ES-I3 (cell line): ENCODE measurements around the gene IL1RL1.

Source experiments
- H3K36me3 ChIP-seq: 2 replicates; pipeline ENCODE4 v1.6.1; 2013; ENCODE audit warnings: mild to moderate bottlenecking, low read length, control low read depth, moderate library complexity; ENCODE audit not compliant: insufficient read depth
- H3K4me1 ChIP-seq: 2 replicates; pipeline ENCODE4 v1.6.1; 2013; ENCODE audit warnings: mild to moderate bottlenecking, control low read depth, low read length; ENCODE audit not compliant: insufficient read depth
- H3K9ac ChIP-seq: 2 replicates; pipeline ENCODE4 v1.6.1; 2013; ENCODE audit warnings: low read depth, mild to moderate bottlenecking, low read length, moderate library complexity
- H3K9me3 ChIP-seq: 2 replicates; pipeline ENCODE4 v1.6.1; 2013; ENCODE audit warnings: mild to moderate bottlenecking, low read length, moderate library complexity; ENCODE audit not compliant: control insufficient read depth, insufficient read depth

Gene IL1RL1

GRCh38 chr2:102282678-102283091, 28.7 kb upstream of the IL1RL1 start:
- H3K36me3 ChIP-seq, result no peaks in the 10 kb centered on the region
- H3K9ac ChIP-seq, result no peak overlapping the region
- H3K4me1 ChIP-seq, result no peaks in the 10 kb centered on the region
- H3K9me3 ChIP-seq, result no peaks in the 10 kb centered on the region

GRCh38 chr2:102283996-102284395, 27.4 kb upstream of the IL1RL1 start:
- Histone ChIP-seq H3K36me3 (no peaks in the 10 kb centered on the region), H3K9me3 (no peaks in the 10 kb centered on the region), H3K4me1 (no peaks in the 10 kb centered on the region), H3K9ac (no peak overlapping the region)

GRCh38 chr2:102284611-102285010, 26.8 kb upstream of the IL1RL1 start:
- Histone ChIP-seq H3K9ac (no peak overlapping the region), H3K4me1 (no peaks in the 10 kb centered on the region), H3K9me3 (no peaks in the 10 kb centered on the region), H3K36me3 (no peaks in the 10 kb centered on the region)

GRCh38 chr2:102285368-102285767, 26.0 kb upstream of the IL1RL1 start:
- Histone ChIP-seq H3K4me1 (no peaks in the 10 kb centered on the region), H3K36me3 (no peaks in the 10 kb centered on the region), H3K9ac (no peak overlapping the region), H3K9me3 (no peaks in the 10 kb centered on the region)

- Histone ChIP-seq H3K9me3 (no peaks in the 10 kb centered on the region), H3K9ac (no peak overlapping the region), H3K36me3 (no peaks in the 10 kb centered on the region), H3K4me1 (no peaks in the 10 kb centered on the region)
Observed at GRCh38 chr2:102286041-102286440, 25.3 kb upstream of the IL1RL1 start.

GRCh38 chr2:102289129-102289528, 22.2 kb upstream of the IL1RL1 start:
- no peaks in the 10 kb centered on the region for H3K4me1 ChIP-seq

GRCh38 chr2:102290594-102290993, 20.8 kb upstream of the IL1RL1 start:
- no peaks in the 10 kb centered on the region for H3K9me3 ChIP-seq
- H3K9ac ChIP-seq, result no peak overlapping the region
- no peaks in the 10 kb centered on the region for H3K4me1 ChIP-seq
- no peaks in the 10 kb centered on the region for H3K36me3 ChIP-seq

More at GRCh38 chr2:102289129-102289528, 22.2 kb upstream of the IL1RL1 start:
- Histone ChIP-seq H3K9ac (no peak overlapping the region), H3K36me3 (no peaks in the 10 kb centered on the region), H3K9me3 (no peaks in the 10 kb centered on the region)

- H3K9ac ChIP-seq, result no peak overlapping the region
- H3K4me1 ChIP-seq, result no peaks in the 10 kb centered on the region
- H3K9me3 ChIP-seq, result no peaks in the 10 kb centered on the region
Observed at GRCh38 chr2:102291319-102292075, 19.9 kb upstream of the IL1RL1 start.

GRCh38 chr2:102294802-102295489, 16.4 kb upstream of the IL1RL1 start:
- no peaks in the 10 kb centered on the region for H3K4me1 ChIP-seq
- H3K9ac ChIP-seq, result no peak overlapping the region
- no peaks in the 10 kb centered on the region for H3K36me3 ChIP-seq
- H3K9me3 ChIP-seq, result no peaks in the 10 kb centered on the region

More at GRCh38 chr2:102291319-102292075, 19.9 kb upstream of the IL1RL1 start:
- no peaks in the 10 kb centered on the region for H3K36me3 ChIP-seq

GRCh38 chr2:102295566-102295965, 15.8 kb upstream of the IL1RL1 start:
- H3K9me3 ChIP-seq, result no peaks in the 10 kb centered on the region
- H3K36me3 ChIP-seq, result no peaks in the 10 kb centered on the region
- H3K4me1 ChIP-seq, result no peaks in the 10 kb centered on the region
- no peak overlapping the region for H3K9ac ChIP-seq

- no peaks in the 10 kb centered on the region for H3K4me1 ChIP-seq
- no peaks in the 10 kb centered on the region for H3K36me3 ChIP-seq
- no peaks in the 10 kb centered on the region for H3K9me3 ChIP-seq
- H3K9ac ChIP-seq, result no peak overlapping the region
Observed at GRCh38 chr2:102296449-102296848, 14.9 kb upstream of the IL1RL1 start.

- Histone ChIP-seq H3K9me3 (no peaks in the 10 kb centered on the region), H3K4me1 (no peaks in the 10 kb centered on the region), H3K9ac (no peak overlapping the region), H3K36me3 (no peaks in the 10 kb centered on the region)
Observed at GRCh38 chr2:102297891-102298290, 13.5 kb upstream of the IL1RL1 start.

- no peaks in the 10 kb centered on the region for H3K9me3 ChIP-seq
- no peaks in the 10 kb centered on the region for H3K4me1 ChIP-seq
- no peaks in the 10 kb centered on the region for H3K36me3 ChIP-seq
- no peak overlapping the region for H3K9ac ChIP-seq
Observed at GRCh38 chr2:102301867-102302362, 9.4 kb upstream of the IL1RL1 start.

GRCh38 chr2:102302458-102302857, 8.9 kb upstream of the IL1RL1 start:
- Histone ChIP-seq H3K4me1 (no peaks in the 10 kb centered on the region), H3K36me3 (no peaks in the 10 kb centered on the region), H3K9ac (no peak overlapping the region), H3K9me3 (no peaks in the 10 kb centered on the region)

GRCh38 chr2:102303589-102303988, 7.8 kb upstream of the IL1RL1 start:
- Histone ChIP-seq H3K36me3 (no peaks in the 10 kb centered on the region), H3K4me1 (no peaks in the 10 kb centered on the region), H3K9ac (no peak overlapping the region), H3K9me3 (no peaks in the 10 kb centered on the region)
